ENCODE data around the gene FOXRED1. TPM values are rescaled to one million over a fixed set of nuclear protein-coding genes. Genes with fewer than 3 reads are reported as not detected.
A peak's percentile ranks its signal among the peaks of the same experiment; 100 is the strongest.
"Not testable (repeated sequence)": the region's sequence is repeated elsewhere in the genome, so short reads cannot be mapped to it uniquely, and the experiment has no call there.

FOXRED1 gene
- polyA plus RNA-seq (ENCODE audit: insufficient read depth in 1 of 5, insufficient read length in 5 of 5, low replicate concordance in 1 of 5) = 10 to 100 TPM; 37.9 to 52.9 (median 43.9) TPM
- long read RNA-seq, donor 1, transcript FOXRED1-201 (11 exons, 1,970 nt) = major isoform, 6 of 17 reads
- long read RNA-seq, donor 1, partial matches to known transcripts = 7 of 17 reads
- long read RNA-seq, donor 1, other reads (novel, unspliced or antisense) = 0 of 17 reads
- long read RNA-seq, donor 2, partial matches to known transcripts = 0 of 2 reads
- long read RNA-seq, donor 2, other reads (novel, unspliced or antisense) = 0 of 2 reads
- long read RNA-seq, donor 3, partial matches to known transcripts = 0 of 5 reads
- long read RNA-seq, donor 3, other reads (novel, unspliced or antisense) = 0 of 5 reads
- long read RNA-seq, donor 4, partial matches to known transcripts = 0 of 4 reads
- long read RNA-seq, donor 4, other reads (novel, unspliced or antisense) = 0 of 4 reads
- long read RNA-seq, donor 5, transcript FOXRED1-201 (11 exons, 1,970 nt) = major isoform, 5 of 6 reads
- long read RNA-seq, donor 5, partial matches to known transcripts = 0 of 6 reads
- long read RNA-seq, donor 5, other reads (novel, unspliced or antisense) = 0 of 6 reads
- long read RNA-seq, donor 6, partial matches to known transcripts = 0 of 4 reads
- long read RNA-seq, donor 6, other reads (novel, unspliced or antisense) = 0 of 4 reads
- long read RNA-seq, donor 7, transcript FOXRED1-201 (11 exons, 1,970 nt) = major isoform, 5 of 8 reads
- long read RNA-seq, donor 7, partial matches to known transcripts = 0 of 8 reads
- long read RNA-seq, donor 7, other reads (novel, unspliced or antisense) = 0 of 8 reads
- long read RNA-seq, donor 8, partial matches to known transcripts = 0 of 6 reads
- long read RNA-seq, donor 8, other reads (novel, unspliced or antisense) = 0 of 6 reads

- DNase-seq = peak; percentile 98
Observed at GRCh38 chr11:126268708-126269579, at the start of gene FOXRED1, which contains the start of gene SRPRA. FOXRED1 (plus strand) TSS chr11:126269154; CDS start chr11:126269207, 53 bp downstream. SRPRA (minus strand) TSS chr11:126268895; CDS start chr11:126268804, 91 bp downstream.

GRCh38 chr11:126219547-126219946, 49.4 kb upstream of the FOXRED1 start:
- DNase-seq = no peak

- DNase-seq = no peak
Observed at GRCh38 chr11:126224647-126225294, 44.2 kb upstream of the FOXRED1 start.

- DNase-seq = no peak
Observed at GRCh38 chr11:126225295-126225665, 43.7 kb upstream of the FOXRED1 start.

- no peak for DNase-seq
Observed at GRCh38 chr11:126226334-126227084, 42.4 kb upstream of the FOXRED1 start.

- no peak for DNase-seq
Observed at GRCh38 chr11:126229858-126230540, 39.0 kb upstream of the FOXRED1 start.

GRCh38 chr11:126231725-126232459, 37.1 kb upstream of the FOXRED1 start:
- peak; percentile 41 to 42 for DNase-seq

- DNase-seq = no peak
Observed at GRCh38 chr11:126232683-126233082, 36.3 kb upstream of the FOXRED1 start.

GRCh38 chr11:126233391-126233790, 35.6 kb upstream of the FOXRED1 start:
- DNase-seq = no peak

GRCh38 chr11:126246636-126247035, 22.3 kb upstream of the FOXRED1 start:
- no peak for DNase-seq

- DNase-seq = no peak
Observed at GRCh38 chr11:126253265-126253664, 15.7 kb upstream of the FOXRED1 start.

GRCh38 chr11:126254819-126255218, 14.1 kb upstream of the FOXRED1 start:
- no peak for DNase-seq

GRCh38 chr11:126255507-126255906, 13.4 kb upstream of the FOXRED1 start:
- DNase-seq = not testable (repeated sequence)

- no peak for DNase-seq
Observed at GRCh38 chr11:126256216-126256615, 12.7 kb upstream of the FOXRED1 start.

GRCh38 chr11:126257144-126257543, 11.8 kb upstream of the FOXRED1 start:
- no peak for DNase-seq

- no peak for DNase-seq
Observed at GRCh38 chr11:126257764-126258163, 11.2 kb upstream of the FOXRED1 start.

- no peak for DNase-seq
Observed at GRCh38 chr11:126262216-126262615, 6.7 kb upstream of the FOXRED1 start.

- no peak for DNase-seq
Observed at GRCh38 chr11:126263489-126263888, 5.5 kb upstream of the FOXRED1 start.

- DNase-seq = no peak
Observed at GRCh38 chr11:126265811-126266210, 3.1 kb upstream of the FOXRED1 start.
